Measurements from ENCODE around the gene HEATR9. TPM values are rescaled to one million over a fixed set of nuclear protein-coding genes. Genes with fewer than 3 reads are reported as not detected.

Gene HEATR9
- total RNA-seq, 1 donor from 2014 or later: not detected

GRCh38 chr17:35906191-35906925 lies 37.7 kb upstream of the HEATR9 start:
- Mint-ChIP-seq H3K4me3 (no peak overlapping the region), H3K27ac (no peak overlapping the region), H3K4me1 (no peaks in the 10 kb centered on the region), H3K36me3 (no peaks in the 10 kb centered on the region), H3K27me3 (ENCODE audit: insufficient read depth, low read depth) (peaks cover 4% of the 10 kb centered on the region), H3K9me3 (no peaks in the 10 kb centered on the region)
- Histone ChIP-seq H2AFZ (replicated peaks) (no peak overlapping the region), H3F3A (ENCODE audit: low read depth) (no peaks in the 10 kb centered on the region), H3K79me2 (ENCODE audit: low read depth) (no peaks in the 10 kb centered on the region), H3K9ac (no peak overlapping the region), H3K4me1 (no peaks in the 10 kb centered on the region), H3K36me3 (no peaks in the 10 kb centered on the region), H4K20me1 (ENCODE audit: low read depth) (no peaks in the 10 kb centered on the region), H3K4me2 (no peak overlapping the region), H3K9me3 (ENCODE audit: low read depth) (no peaks in the 10 kb centered on the region), H3K4me3 (no peak overlapping the region), H3K27me3 (no peaks in the 10 kb centered on the region), H3K27ac (no peak overlapping the region)
- no peak for DNase-seq (ENCODE audit: low spot score)
- TF ChIP-seq CTCF (IDR thresholded peaks at IDR 0.05) (no peak), EZH2 (IDR thresholded peaks at IDR 0.05) (no peak), EZH2phosphoT487 (IDR thresholded peaks at IDR 0.05) (no peak)

GRCh38 chr17:35903451-35903850 lies 34.8 kb upstream of the HEATR9 start:
- no peaks in the 10 kb centered on the region for H3K36me3 ChIP-seq
- no peaks in the 10 kb centered on the region for H3K9me3 Mint-ChIP-seq
- no peak overlapping the region for H3K9ac ChIP-seq
- no peaks in the 10 kb centered on the region for H3K4me1 ChIP-seq
- H3F3A ChIP-seq (ENCODE audit: low read depth): no peaks in the 10 kb centered on the region
- no peaks in the 10 kb centered on the region for H3K36me3 Mint-ChIP-seq
- peaks cover 2% of the 10 kb centered on the region for H3K27me3 Mint-ChIP-seq (ENCODE audit: insufficient read depth, low read depth)
- no peaks in the 10 kb centered on the region for H3K9me3 ChIP-seq (ENCODE audit: low read depth)
- no peaks in the 10 kb centered on the region for H3K27me3 ChIP-seq
- H3K4me2 ChIP-seq: no peak overlapping the region
- no peak for DNase-seq (ENCODE audit: low spot score)
- no peak overlapping the region for H2AFZ ChIP-seq (replicated peaks)
- no peak overlapping the region for H3K4me3 Mint-ChIP-seq
- no peak overlapping the region for H3K4me3 ChIP-seq
- H3K27ac ChIP-seq: no peak overlapping the region
- H3K79me2 ChIP-seq (ENCODE audit: low read depth): no peaks in the 10 kb centered on the region
- H3K4me1 Mint-ChIP-seq: peaks cover 11% of the 10 kb centered on the region
- no peak overlapping the region for H3K27ac Mint-ChIP-seq
- no peaks in the 10 kb centered on the region for H4K20me1 ChIP-seq (ENCODE audit: low read depth)
- no peak for TF ChIP-seq CTCF (IDR thresholded peaks at IDR 0.05)
- TF ChIP-seq EZH2 (IDR thresholded peaks at IDR 0.05): no peak
- TF ChIP-seq EZH2phosphoT487 (IDR thresholded peaks at IDR 0.05): no peak

- Histone ChIP-seq H3K9me3 (ENCODE audit: low read depth) (no peaks in the 10 kb centered on the region), H3K36me3 (no peaks in the 10 kb centered on the region), H3F3A (ENCODE audit: low read depth) (no peaks in the 10 kb centered on the region), H3K9ac (no peak overlapping the region), H2AFZ (replicated peaks) (no peak overlapping the region), H3K27me3 (no peaks in the 10 kb centered on the region), H4K20me1 (ENCODE audit: low read depth) (no peaks in the 10 kb centered on the region), H3K79me2 (ENCODE audit: low read depth) (no peaks in the 10 kb centered on the region), H3K27ac (no peak overlapping the region), H3K4me3 (no peak overlapping the region), H3K4me1 (no peaks in the 10 kb centered on the region), H3K4me2 (no peak overlapping the region)
- Mint-ChIP-seq H3K4me1 (peaks cover 11% of the 10 kb centered on the region), H3K9me3 (no peaks in the 10 kb centered on the region), H3K27ac (no peak overlapping the region), H3K4me3 (no peak overlapping the region), H3K36me3 (no peaks in the 10 kb centered on the region), H3K27me3 (ENCODE audit: insufficient read depth, low read depth) (peaks cover 2% of the 10 kb centered on the region)
- no peak for TF ChIP-seq EZH2phosphoT487 (IDR thresholded peaks at IDR 0.05)
- no peak for TF ChIP-seq CTCF (IDR thresholded peaks at IDR 0.05)
- no peak for TF ChIP-seq EZH2 (IDR thresholded peaks at IDR 0.05)
- no peak for DNase-seq (ENCODE audit: low spot score)
These were observed 33.0 kb upstream of the HEATR9 start for GRCh38 chr17:35901631-35902175.

All from neural progenitor cell (in vitro differentiated cells).